GM21381 (cell line): Measurements from ENCODE around the gene HSD11B1L.
A peak's percentile ranks its signal among the peaks of the same experiment; 100 is the strongest.
"Not testable (repeated sequence)": the region's sequence is repeated elsewhere in the genome, so short reads cannot be mapped to it uniquely, and the experiment has no call there.

ENCODE experiments used
- ATAC-seq: cut with Tn5 transposase; IDR thresholded peaks from one replicate; pipeline ENCODE4 v1.9.1; 2021; ENCODE audit warnings: mild to moderate bottlenecking, moderate library complexity; ENCODE audit not compliant: unreplicated experiment

Gene HSD11B1L

DNA sequence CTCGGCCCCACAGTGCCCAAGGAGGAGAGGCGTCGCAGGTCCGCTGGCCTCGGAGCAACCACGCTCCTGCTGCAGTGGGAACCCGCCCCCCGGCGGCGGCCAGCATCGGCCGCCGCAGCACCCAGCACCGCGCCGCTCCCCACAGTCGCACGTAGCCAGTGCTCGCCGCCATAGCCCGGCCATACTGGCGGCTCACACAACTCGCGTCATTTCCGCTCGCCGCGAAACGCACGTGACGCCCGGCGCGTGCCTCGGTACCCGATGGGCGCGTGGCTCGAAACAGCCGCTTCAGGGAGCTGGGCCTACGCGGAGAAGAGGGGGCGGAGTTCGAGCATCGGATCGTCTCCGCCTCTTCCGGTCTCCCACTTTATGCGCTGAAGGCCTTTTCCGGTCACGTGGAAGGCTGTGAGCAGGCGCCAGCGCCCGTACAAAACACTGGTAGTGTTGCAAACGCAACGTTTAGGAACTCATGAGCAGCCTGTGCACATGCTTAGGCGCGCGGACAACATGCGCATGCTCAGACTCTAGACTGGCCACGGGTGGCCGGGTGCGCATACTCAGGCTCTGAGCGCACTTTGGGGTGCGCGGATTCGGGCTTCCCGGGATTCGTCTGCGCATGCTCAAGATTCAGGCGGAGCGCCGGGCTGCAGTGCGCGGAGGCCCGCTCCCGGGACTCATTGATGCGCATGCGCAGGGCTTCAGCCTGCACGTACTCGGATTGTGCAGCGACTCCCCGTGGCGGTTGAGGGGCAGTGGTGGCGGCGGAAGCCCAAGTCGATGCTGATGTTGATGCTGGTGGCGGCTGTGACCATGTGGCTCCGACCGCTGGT is 39.3 kb downstream of the HSD11B1L start, which contains the start of the genes CATSPERD and LONP1:
Gene CATSPERD (plus strand): TSS at position 677 of the 830 bp plus-strand sequence. CDS start 101 bp downstream, at position 778.
Gene LONP1 (minus strand): TSS at position 186 of the 830 bp plus-strand sequence. CDS start 14 bp downstream, at position 172.
- ATAC-seq: peak; percentile 88

GRCh38 chr19:5727453-5728050 is 46.7 kb downstream of the HSD11B1L start:
- no peak for ATAC-seq

GRCh38 chr19:5733172-5733571 is 52.3 kb downstream of the HSD11B1L start:
- ATAC-seq: not testable (repeated sequence)
